WTC11 (cell line): ENCODE data around the gene SAPCD2. TPM values are rescaled to one million over a fixed set of nuclear protein-coding genes. Genes with fewer than 3 reads are reported as not detected.

ENCODE experiments used
- ATAC-seq: fragments of 200-7000 bp; cut with Tn5 transposase; 2 replicates; pipeline ENCODE4 v1.10.0; 2021; ENCODE audit warnings: mild to moderate bottlenecking, moderate library complexity
- CTCF ChIA-PET: fragments of 300-600 bp; sonication (Branson Sonifier 250); formaldehyde crosslinking; loops from one replicate; lab custom pipeline; 2021; ENCODE audit warnings: antibody characterized with exemption; lab: Charles Lee
- POLR2A ChIA-PET: fragments of 350-600 bp; sonication (Branson Sonifier 250); formaldehyde crosslinking; loops from one replicate; lab custom pipeline; 2021; ENCODE audit warnings: antibody characterized with exemption; lab: Charles Lee
- DNase-seq: peaks from one replicate; pipeline ENCODE4 v3.0.0; 2021; ENCODE audit warnings: low spot score
- H3K27ac Mint-ChIP-seq: 2 replicates; pipeline ENCODE4 v1.8.0; 2021; ENCODE audit warnings: mixed read lengths
- H3K27me3 Mint-ChIP-seq: 2 replicates; pipeline ENCODE4 v1.8.0; 2021; ENCODE audit warnings: low read depth, mild to moderate bottlenecking, moderate library complexity, mixed read lengths
- H3K36me3 Mint-ChIP-seq: 2 replicates; pipeline ENCODE4 v1.8.0; 2021; ENCODE audit warnings: mixed read lengths
- H3K4me1 Mint-ChIP-seq: 2 replicates; pipeline ENCODE4 v1.8.0; 2022; ENCODE audit warnings: mixed read lengths
- H3K4me3 Mint-ChIP-seq: 2 replicates; pipeline ENCODE4 v1.8.0; 2021; ENCODE audit warnings: mild to moderate bottlenecking, moderate library complexity, mixed read lengths
- H3K9me3 Mint-ChIP-seq: 2 replicates; pipeline ENCODE4 v1.8.0; 2021; ENCODE audit warnings: mixed read lengths
- ARID4B ChIP-seq: sonication (generic); formaldehyde crosslinking; IDR thresholded peaks from 2 replicates; pipeline ENCODE4 v1.8.0; 2023; ENCODE audit warnings: missing genetic modification reagents, mild to moderate bottlenecking, borderline replicate concordance
- ELF4 ChIP-seq: sonication (generic); formaldehyde crosslinking; IDR thresholded peaks from 2 replicates; pipeline ENCODE4 v1.8.1; 2022; ENCODE audit warnings: low read depth, mild to moderate bottlenecking, moderate library complexity, missing genetic modification reagents
- EMX1 ChIP-seq: fragments of 250-450 bp; sonication (Bioruptor Pico); IDR thresholded peaks from 2 replicates; pipeline ENCODE4 v1.8.0; 2021; ENCODE audit warnings: mild to moderate bottlenecking
- FOXJ3 ChIP-seq: sonication (generic); formaldehyde crosslinking; IDR thresholded peaks from 2 replicates; pipeline ENCODE4 v1.9.0; 2021; ENCODE audit warnings: missing genetic modification reagents, mild to moderate bottlenecking, borderline replicate concordance
- IRF2 ChIP-seq: sonication (generic); formaldehyde crosslinking; IDR thresholded peaks from 2 replicates; pipeline ENCODE4 v1.8.0; 2022; ENCODE audit warnings: low read depth, missing genetic modification reagents, borderline replicate concordance
- JUN ChIP-seq: sonication (generic); formaldehyde crosslinking; IDR thresholded peaks from 2 replicates; pipeline ENCODE4 v1.8.0; 2023; ENCODE audit warnings: mild to moderate bottlenecking, missing genetic modification reagents
- NR2C2 ChIP-seq: sonication (generic); formaldehyde crosslinking; IDR thresholded peaks from 2 replicates; pipeline ENCODE4 v1.8.0; 2022; ENCODE audit warnings: mild to moderate bottlenecking, missing genetic modification reagents
- RORB ChIP-seq: fragments of 250-450 bp; sonication (Bioruptor Pico); IDR thresholded peaks from 2 replicates; pipeline ENCODE4 v1.9.0; 2021; ENCODE audit warnings: mild to moderate bottlenecking
- USF1 ChIP-seq: sonication (generic); formaldehyde crosslinking; IDR thresholded peaks from 2 replicates; pipeline ENCODE4 v1.8.0; 2022; ENCODE audit warnings: mild to moderate bottlenecking, missing genetic modification reagents
- USF2 ChIP-seq: sonication (generic); formaldehyde crosslinking; IDR thresholded peaks from 2 replicates; pipeline ENCODE4 v1.8.1; 2023; ENCODE audit warnings: mild to moderate bottlenecking, missing genetic modification reagents, moderate library complexity
- ZBTB21 ChIP-seq: sonication (generic); formaldehyde crosslinking; IDR thresholded peaks from 2 replicates; pipeline ENCODE4 v1.8.1; 2023; ENCODE audit warnings: mild to moderate bottlenecking, missing genetic modification reagents, borderline replicate concordance
- ZNF121 ChIP-seq: sonication (generic); formaldehyde crosslinking; IDR thresholded peaks from 2 replicates; pipeline ENCODE4 v1.8.0; 2023; ENCODE audit warnings: missing genetic modification reagents
- ZNF232 ChIP-seq: sonication (generic); formaldehyde crosslinking; IDR thresholded peaks from 2 replicates; pipeline ENCODE4 v1.8.0; 2022; ENCODE audit warnings: mild to moderate bottlenecking, missing genetic modification reagents
- total RNA-seq: library from RNA; stranded (reverse); gene quantifications from 3 replicates; pipeline ENCODE4 v1.2.3, GENCODE V29; 2021
- TF ChIP-seq, protein P1 (sequence below): sonication (generic); formaldehyde crosslinking; IDR thresholded peaks from 2 replicates; pipeline ENCODE4 v1.8.0; 2022; ENCODE audit warnings: mild to moderate bottlenecking, missing genetic modification reagents
- TF ChIP-seq, protein P2 (sequence below): sonication (generic); formaldehyde crosslinking; IDR thresholded peaks from 2 replicates; pipeline ENCODE4 v1.8.1; 2023; ENCODE audit warnings: mild to moderate bottlenecking, missing genetic modification reagents
- TF ChIP-seq, protein P3 (sequence below): fragments of 250-450 bp; sonication (Bioruptor Pico); IDR thresholded peaks from 2 replicates; pipeline ENCODE4 v2.1.2; 2022; ENCODE audit warnings: mild to moderate bottlenecking, moderate library complexity
- TF ChIP-seq, protein P4 (sequence below): sonication (generic); formaldehyde crosslinking; conservative IDR thresholded peaks from 2 replicates; pipeline ENCODE4 v1.8.1; 2022; ENCODE audit warnings: mild to moderate bottlenecking, missing genetic modification reagents
- TF ChIP-seq, protein P5 (sequence below): sonication (generic); formaldehyde crosslinking; IDR thresholded peaks from 2 replicates; pipeline ENCODE4 v1.8.1; 2022; ENCODE audit warnings: low read depth, missing genetic modification reagents, borderline replicate concordance

SAPCD2 gene
- total RNA-seq, 1 experiment from 2014 or later: 67.0 TPM

DNA sequence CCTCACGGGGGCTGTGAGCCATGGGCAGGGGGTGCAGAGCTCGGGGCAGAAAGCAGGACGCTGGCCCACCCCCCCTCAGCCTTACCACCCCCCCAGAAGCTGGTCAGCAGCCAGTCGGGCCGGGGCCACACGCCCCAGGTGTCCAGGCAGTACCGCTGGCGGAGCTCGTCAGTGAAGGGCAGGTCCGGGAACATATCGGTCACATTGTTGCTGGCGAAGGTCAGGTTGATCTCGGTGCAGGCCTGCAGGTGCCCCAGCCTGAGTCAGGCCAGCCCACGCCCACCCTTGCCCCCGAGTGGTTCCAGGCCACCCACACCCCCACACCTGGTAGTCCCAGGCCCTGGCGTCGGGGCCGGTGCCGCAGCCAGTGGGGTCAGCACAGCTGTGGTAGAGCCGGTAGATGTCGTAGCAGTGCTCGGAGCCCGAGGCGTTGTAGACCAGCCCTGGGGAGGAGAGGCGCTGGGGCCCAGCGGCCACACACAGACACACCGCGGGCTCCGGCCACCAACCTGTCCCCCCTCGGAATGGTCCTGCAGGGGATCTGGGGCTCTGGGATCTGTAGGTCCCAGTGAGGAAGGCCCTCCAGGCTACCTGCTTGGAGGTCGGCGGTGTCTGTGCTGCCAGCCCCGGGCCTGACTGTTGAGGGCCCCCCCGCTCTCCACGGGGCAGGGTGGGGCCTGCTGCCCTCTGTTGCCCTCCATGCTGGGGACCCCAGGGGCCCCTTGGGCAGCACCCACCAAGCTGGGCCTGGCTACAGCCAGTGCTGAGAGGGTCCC lies 41.6 kb upstream of the SAPCD2 start:
- ChIA-PET CTCF (interaction anchor here (1.3 to 2.0 kb wide), 2 partner anchors 44 to 63 kb away, joined by 6 to 11 read pairs; no protein-coding TSS in a partner anchor), POLR2A (no interaction called here)
- no peak for TF ChIP-seq RORB
- TF ChIP-seq, protein P1, sequence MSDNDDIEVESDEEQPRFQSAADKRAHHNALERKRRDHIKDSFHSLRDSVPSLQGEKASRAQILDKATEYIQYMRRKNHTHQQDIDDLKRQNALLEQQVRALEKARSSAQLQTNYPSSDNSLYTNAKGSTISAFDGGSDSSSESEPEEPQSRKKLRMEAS (CRISPR knock-in tag): no peak
- no peak for TF ChIP-seq FOXJ3
- TF ChIP-seq, protein P2, sequence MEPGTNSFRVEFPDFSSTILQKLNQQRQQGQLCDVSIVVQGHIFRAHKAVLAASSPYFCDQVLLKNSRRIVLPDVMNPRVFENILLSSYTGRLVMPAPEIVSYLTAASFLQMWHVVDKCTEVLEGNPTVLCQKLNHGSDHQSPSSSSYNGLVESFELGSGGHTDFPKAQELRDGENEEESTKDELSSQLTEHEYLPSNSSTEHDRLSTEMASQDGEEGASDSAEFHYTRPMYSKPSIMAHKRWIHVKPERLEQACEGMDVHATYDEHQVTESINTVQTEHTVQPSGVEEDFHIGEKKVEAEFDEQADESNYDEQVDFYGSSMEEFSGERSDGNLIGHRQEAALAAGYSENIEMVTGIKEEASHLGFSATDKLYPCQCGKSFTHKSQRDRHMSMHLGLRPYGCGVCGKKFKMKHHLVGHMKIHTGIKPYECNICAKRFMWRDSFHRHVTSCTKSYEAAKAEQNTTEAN (CRISPR knock-in tag): no peak
- no peak for TF ChIP-seq USF1 (CRISPR knock-in tag)
- no peak for TF ChIP-seq EMX1
- no peak for TF ChIP-seq ELF4 (CRISPR knock-in tag)
- no peak for TF ChIP-seq ZNF232 (CRISPR knock-in tag)
- no peak for TF ChIP-seq ZBTB21
- DNase-seq: no peak
- peaks cover 28% of the 10 kb centered on the region for H3K27me3 Mint-ChIP-seq
- H3K36me3 Mint-ChIP-seq: no peaks in the 10 kb centered on the region
- H3K9me3 Mint-ChIP-seq: no peaks in the 10 kb centered on the region
- no peak overlapping the region for H3K27ac Mint-ChIP-seq
- ATAC-seq: no peak
- H3K4me3 Mint-ChIP-seq: no peak overlapping the region
- H3K4me1 Mint-ChIP-seq: no peaks in the 10 kb centered on the region

GRCh38 chr9:137110911-137111787 lies 40.8 kb upstream of the SAPCD2 start:
- peaks cover 22% of the 10 kb centered on the region for H3K27me3 Mint-ChIP-seq
- H3K4me1 Mint-ChIP-seq: no peaks in the 10 kb centered on the region
- ATAC-seq: no peak
- no peak for DNase-seq
- no peak overlapping the region for H3K4me3 Mint-ChIP-seq
- H3K27ac Mint-ChIP-seq: no peak overlapping the region; the same call in 1 of the 2 replicates
- CTCF ChIA-PET: interaction anchor here (1.3 kb wide), 1 partner anchor 43 kb away, joined by 6 read pairs; no protein-coding TSS in a partner anchor
- POLR2A ChIA-PET: interaction anchor here (0.5 kb wide), 1 partner anchor 90 kb away, joined by 3 read pairs; no protein-coding TSS in a partner anchor
- TF ChIP-seq NR2C2 (no peak), IRF2 (no peak), ZNF121 (CRISPR knock-in tag) (no peak), ZNF232 (CRISPR knock-in tag) (no peak), JUN (CRISPR knock-in tag) (no peak)
- TF ChIP-seq, protein P3, sequence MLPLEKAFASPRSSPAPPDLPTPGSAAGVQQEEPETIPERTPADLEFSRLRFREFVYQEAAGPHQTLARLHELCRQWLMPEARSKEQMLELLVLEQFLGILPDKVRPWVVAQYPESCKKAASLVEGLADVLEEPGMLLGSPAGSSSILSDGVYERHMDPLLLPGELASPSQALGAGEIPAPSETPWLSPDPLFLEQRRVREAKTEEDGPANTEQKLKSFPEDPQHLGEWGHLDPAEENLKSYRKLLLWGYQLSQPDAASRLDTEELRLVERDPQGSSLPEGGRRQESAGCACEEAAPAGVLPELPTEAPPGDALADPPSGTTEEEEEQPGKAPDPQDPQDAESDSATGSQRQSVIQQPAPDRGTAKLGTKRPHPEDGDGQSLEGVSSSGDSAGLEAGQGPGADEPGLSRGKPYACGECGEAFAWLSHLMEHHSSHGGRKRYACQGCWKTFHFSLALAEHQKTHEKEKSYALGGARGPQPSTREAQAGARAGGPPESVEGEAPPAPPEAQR (CRISPR knock-in tag): no peak
- TF ChIP-seq, protein P4, sequence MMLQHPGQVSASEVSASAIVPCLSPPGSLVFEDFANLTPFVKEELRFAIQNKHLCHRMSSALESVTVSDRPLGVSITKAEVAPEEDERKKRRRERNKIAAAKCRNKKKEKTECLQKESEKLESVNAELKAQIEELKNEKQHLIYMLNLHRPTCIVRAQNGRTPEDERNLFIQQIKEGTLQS: no peak
- no peaks in the 10 kb centered on the region for H3K36me3 Mint-ChIP-seq
- H3K9me3 Mint-ChIP-seq: no peaks in the 10 kb centered on the region

GRCh38 chr9:137110147-137110910 lies 40.0 kb upstream of the SAPCD2 start:
- Mint-ChIP-seq H3K36me3 (0 out of 2 replicates have a peak, but pooled peaks cover 5% of the 10 kb centered on the region), H3K4me3 (no peak overlapping the region), H3K9me3 (no peaks in the 10 kb centered on the region), H3K27ac (no peak overlapping the region), H3K4me1 (no peaks in the 10 kb centered on the region), H3K27me3 (peaks cover 14% of the 10 kb centered on the region)
- ChIA-PET CTCF (no interaction called here), POLR2A (interaction anchor here (0.5 kb wide), 1 partner anchor 91 kb away, joined by 3 read pairs; no protein-coding TSS in a partner anchor)
- ATAC-seq: no peak
- no peak for DNase-seq
- TF ChIP-seq USF2 (CRISPR knock-in tag): no peak
- TF ChIP-seq, protein P5, sequence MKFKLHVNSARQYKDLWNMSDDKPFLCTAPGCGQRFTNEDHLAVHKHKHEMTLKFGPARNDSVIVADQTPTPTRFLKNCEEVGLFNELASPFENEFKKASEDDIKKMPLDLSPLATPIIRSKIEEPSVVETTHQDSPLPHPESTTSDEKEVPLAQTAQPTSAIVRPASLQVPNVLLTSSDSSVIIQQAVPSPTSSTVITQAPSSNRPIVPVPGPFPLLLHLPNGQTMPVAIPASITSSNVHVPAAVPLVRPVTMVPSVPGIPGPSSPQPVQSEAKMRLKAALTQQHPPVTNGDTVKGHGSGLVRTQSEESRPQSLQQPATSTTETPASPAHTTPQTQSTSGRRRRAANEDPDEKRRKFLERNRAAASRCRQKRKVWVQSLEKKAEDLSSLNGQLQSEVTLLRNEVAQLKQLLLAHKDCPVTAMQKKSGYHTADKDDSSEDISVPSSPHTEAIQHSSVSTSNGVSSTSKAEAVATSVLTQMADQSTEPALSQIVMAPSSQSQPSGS (CRISPR knock-in tag): no peak
- no peak for TF ChIP-seq ARID4B (CRISPR knock-in tag)
